ENCODE data around the gene SDR42E2.
"Not testable (repeated sequence)": the region's sequence is repeated elsewhere in the genome, so short reads cannot be mapped to it uniquely, and the experiment has no call there.

The SDR42E2 gene

DNA sequence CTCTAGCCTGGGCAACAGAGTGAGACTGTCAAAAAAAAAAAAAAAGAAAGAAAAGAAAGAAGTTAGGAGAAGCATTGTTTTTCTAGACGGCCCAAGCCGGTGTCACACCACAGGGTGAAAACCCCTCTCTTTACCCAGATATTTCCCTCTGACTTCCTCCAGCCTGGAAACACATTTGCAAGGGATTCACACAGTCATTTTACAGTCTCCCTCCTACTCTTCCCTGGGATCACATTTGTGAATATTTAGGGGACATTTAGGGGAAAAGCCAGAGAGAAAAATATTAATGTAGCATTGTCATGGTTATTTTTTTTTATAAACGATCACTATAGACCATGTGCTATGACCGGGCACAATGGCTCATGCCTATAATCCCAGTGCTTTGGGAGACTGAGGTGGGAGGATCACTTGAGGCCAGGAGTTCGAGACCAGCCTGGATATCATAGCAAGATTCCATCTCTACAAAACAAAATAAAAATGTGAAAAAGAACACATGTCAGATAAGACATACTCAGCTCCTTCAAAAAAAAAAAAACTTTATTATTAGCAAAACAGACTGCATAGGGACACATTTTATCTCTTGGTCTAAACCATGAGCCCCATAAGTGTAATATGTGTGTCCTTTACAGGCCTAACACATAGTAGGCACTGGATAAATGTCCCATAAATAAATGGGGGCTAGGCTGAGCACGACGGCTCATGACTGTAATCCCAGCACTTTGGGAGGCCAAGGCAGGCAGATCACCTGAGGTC, 10.9 kb upstream of the SDR42E2 start:
- H3K27ac ChIP-seq (ENCODE audit: low read depth, low read length): no peak overlapping the region
- no peaks in the 10 kb centered on the region for H3K36me3 ChIP-seq (ENCODE audit: low read length)
- H3K9ac ChIP-seq (ENCODE audit: low read length): no peak overlapping the region
- no peak overlapping the region for H2AFZ ChIP-seq (ENCODE audit: low read depth, low read length, severe bottlenecking)
- H3K9me2 ChIP-seq (replicated peaks; ENCODE audit: insufficient read depth, low read length): no peaks in the 10 kb centered on the region
- no peaks in the 10 kb centered on the region for H3K79me2 ChIP-seq (ENCODE audit: insufficient read depth, low read length)
- no peak overlapping the region for H3K4me3 ChIP-seq (ENCODE audit: insufficient read depth, low read length, poor library complexity, severe bottlenecking)
- no peaks in the 10 kb centered on the region for H3K9me3 ChIP-seq (ENCODE audit: insufficient read depth, low read length)
- TF ChIP-seq EZH2phosphoT487 (conservative IDR thresholded peaks at IDR 0.05; ENCODE audit: low read length): no peak
- no peaks in the 10 kb centered on the region for H3K27me3 ChIP-seq (ENCODE audit: low read length)
- H3K4me2 ChIP-seq (ENCODE audit: low read depth, low read length, poor library complexity, severe bottlenecking): no peak overlapping the region
- H4K20me1 ChIP-seq (ENCODE audit: low read depth, low read length): no peaks in the 10 kb centered on the region
- H3F3A ChIP-seq (ENCODE audit: insufficient read depth): no peaks in the 10 kb centered on the region

DNA sequence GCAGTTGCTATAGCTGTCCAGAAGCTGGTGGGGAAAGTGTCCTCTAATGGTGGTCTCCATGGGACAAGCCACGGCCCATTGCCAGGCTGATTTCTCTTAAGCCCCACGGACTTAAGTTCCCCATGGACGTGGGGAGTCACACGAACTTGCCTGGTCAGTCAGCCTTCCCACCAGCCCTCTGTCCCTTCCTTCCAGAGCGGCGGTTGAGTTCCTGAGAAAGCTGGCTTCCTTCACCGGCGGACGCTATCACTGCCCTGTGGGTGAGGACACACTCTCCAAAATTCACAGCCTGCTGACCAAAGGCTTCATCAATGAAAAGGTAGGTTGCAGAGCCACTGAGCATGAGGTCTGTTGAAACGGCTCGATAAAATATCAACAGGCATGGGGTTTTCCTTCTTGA, 10.0 kb upstream of the SDR42E2 start:
- Histone ChIP-seq H3K79me2 (ENCODE audit: insufficient read depth, low read length) (no peaks in the 10 kb centered on the region), H3K4me2 (ENCODE audit: low read depth, low read length, poor library complexity, severe bottlenecking) (no peak overlapping the region), H4K20me1 (ENCODE audit: low read depth, low read length) (no peaks in the 10 kb centered on the region), H3K9me3 (ENCODE audit: insufficient read depth, low read length) (no peaks in the 10 kb centered on the region), H3F3A (ENCODE audit: insufficient read depth) (no peaks in the 10 kb centered on the region), H3K9me2 (replicated peaks; ENCODE audit: insufficient read depth, low read length) (no peaks in the 10 kb centered on the region), H2AFZ (ENCODE audit: low read depth, low read length, severe bottlenecking) (no peak overlapping the region), H3K27ac (ENCODE audit: low read depth, low read length) (no peak overlapping the region), H3K9ac (ENCODE audit: low read length) (no peak overlapping the region), H3K4me3 (ENCODE audit: insufficient read depth, low read length, poor library complexity, severe bottlenecking) (no peak overlapping the region), H3K36me3 (ENCODE audit: low read length) (no peaks in the 10 kb centered on the region), H3K27me3 (ENCODE audit: low read length) (no peaks in the 10 kb centered on the region)
- TF ChIP-seq, protein P1, sequence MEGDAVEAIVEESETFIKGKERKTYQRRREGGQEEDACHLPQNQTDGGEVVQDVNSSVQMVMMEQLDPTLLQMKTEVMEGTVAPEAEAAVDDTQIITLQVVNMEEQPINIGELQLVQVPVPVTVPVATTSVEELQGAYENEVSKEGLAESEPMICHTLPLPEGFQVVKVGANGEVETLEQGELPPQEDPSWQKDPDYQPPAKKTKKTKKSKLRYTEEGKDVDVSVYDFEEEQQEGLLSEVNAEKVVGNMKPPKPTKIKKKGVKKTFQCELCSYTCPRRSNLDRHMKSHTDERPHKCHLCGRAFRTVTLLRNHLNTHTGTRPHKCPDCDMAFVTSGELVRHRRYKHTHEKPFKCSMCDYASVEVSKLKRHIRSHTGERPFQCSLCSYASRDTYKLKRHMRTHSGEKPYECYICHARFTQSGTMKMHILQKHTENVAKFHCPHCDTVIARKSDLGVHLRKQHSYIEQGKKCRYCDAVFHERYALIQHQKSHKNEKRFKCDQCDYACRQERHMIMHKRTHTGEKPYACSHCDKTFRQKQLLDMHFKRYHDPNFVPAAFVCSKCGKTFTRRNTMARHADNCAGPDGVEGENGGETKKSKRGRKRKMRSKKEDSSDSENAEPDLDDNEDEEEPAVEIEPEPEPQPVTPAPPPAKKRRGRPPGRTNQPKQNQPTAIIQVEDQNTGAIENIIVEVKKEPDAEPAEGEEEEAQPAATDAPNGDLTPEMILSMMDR (IDR thresholded peaks at IDR 0.05; ENCODE audit: insufficient read depth, low read length, poor library complexity, severe bottlenecking): no peak
- no peak for TF ChIP-seq EZH2phosphoT487 (conservative IDR thresholded peaks at IDR 0.05; ENCODE audit: low read length)

DNA sequence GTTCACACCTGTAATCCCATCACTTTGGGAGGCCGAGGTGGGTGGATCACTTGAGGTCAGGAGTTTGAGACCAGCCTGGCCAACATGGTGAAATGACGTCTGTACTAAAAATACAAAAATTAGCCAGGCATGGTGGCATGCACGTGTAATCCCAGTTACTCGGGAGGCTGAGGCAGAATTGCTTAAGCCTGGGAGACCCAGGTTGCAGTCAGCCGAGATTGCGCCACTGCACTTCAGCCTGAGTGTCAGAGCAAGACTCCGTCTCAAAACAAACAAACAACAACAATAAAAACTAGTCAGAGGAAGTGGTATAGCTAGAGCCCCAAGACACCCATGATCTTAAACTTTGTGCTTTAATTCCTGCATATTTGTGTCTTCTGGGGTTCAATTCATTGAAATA, 9.2 kb upstream of the SDR42E2 start:
- not testable (repeated sequence) for H3K4me2 ChIP-seq (ENCODE audit: low read depth, low read length, poor library complexity, severe bottlenecking); H3K9me2 ChIP-seq (replicated peaks; ENCODE audit: insufficient read depth, low read length); H3K9ac ChIP-seq (ENCODE audit: low read length); H2AFZ ChIP-seq (ENCODE audit: low read depth, low read length, severe bottlenecking); H4K20me1 ChIP-seq (ENCODE audit: low read depth, low read length); H3K79me2 ChIP-seq (ENCODE audit: insufficient read depth, low read length); H3K27me3 ChIP-seq (ENCODE audit: low read length); H3K4me3 ChIP-seq (ENCODE audit: insufficient read depth, low read length, poor library complexity, severe bottlenecking); H3K27ac ChIP-seq (ENCODE audit: low read depth, low read length); H3K9me3 ChIP-seq (ENCODE audit: insufficient read depth, low read length); H3K36me3 ChIP-seq (ENCODE audit: low read length); H3F3A ChIP-seq (ENCODE audit: insufficient read depth)

DNA sequence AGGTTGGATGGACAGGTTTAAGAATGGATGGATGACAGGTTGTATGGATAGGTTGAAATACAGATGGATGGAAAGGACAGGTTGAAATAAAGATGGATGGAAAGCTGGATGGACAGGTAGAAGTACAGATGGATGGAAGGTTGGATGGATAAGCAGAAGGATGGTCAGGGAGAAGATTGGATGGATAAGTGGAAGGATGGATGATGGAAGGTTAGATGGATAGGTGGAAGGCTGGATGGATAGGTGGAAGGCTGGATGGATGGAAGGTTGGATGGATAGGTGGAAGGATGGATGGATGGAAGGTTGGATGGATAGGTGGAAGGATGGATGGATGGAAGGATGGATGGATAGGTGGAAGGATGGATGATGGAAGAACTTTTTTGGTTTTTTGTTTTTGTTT, 905 bp upstream of the SDR42E2 start:
- Histone ChIP-seq H3K9me3 (ENCODE audit: insufficient read depth, low read length) (no peaks in the 10 kb centered on the region), H3K4me3 (ENCODE audit: insufficient read depth, low read length, poor library complexity, severe bottlenecking) (no peak overlapping the region), H3K9ac (ENCODE audit: low read length) (no peak overlapping the region), H3K27ac (ENCODE audit: low read depth, low read length) (no peak overlapping the region), H3K9me2 (replicated peaks; ENCODE audit: insufficient read depth, low read length) (no peaks in the 10 kb centered on the region), H2AFZ (ENCODE audit: low read depth, low read length, severe bottlenecking) (no peak overlapping the region), H3K27me3 (ENCODE audit: low read length) (no peaks in the 10 kb centered on the region), H3F3A (ENCODE audit: insufficient read depth) (no peaks in the 10 kb centered on the region), H4K20me1 (ENCODE audit: low read depth, low read length) (no peaks in the 10 kb centered on the region), H3K36me3 (ENCODE audit: low read length) (no peaks in the 10 kb centered on the region), H3K4me2 (ENCODE audit: low read depth, low read length, poor library complexity, severe bottlenecking) (no peak overlapping the region), H3K79me2 (ENCODE audit: insufficient read depth, low read length) (no peaks in the 10 kb centered on the region)
- no peak for TF ChIP-seq EZH2phosphoT487 (conservative IDR thresholded peaks at IDR 0.05; ENCODE audit: low read length)
- TF ChIP-seq, protein P1 (IDR thresholded peaks at IDR 0.05; ENCODE audit: insufficient read depth, low read length, poor library complexity, severe bottlenecking): no peak

Measured in SU-DHL-6 (cell line).